ENCODE measurements around the gene SPTLC2.

Gene SPTLC2

GRCh38 chr14:77649326-77649725 lies 32.9 kb upstream of the SPTLC2 start:
- no peak for TF ChIP-seq CTCF (IDR thresholded peaks at IDR 0.05; ENCODE audit: low read depth, low read length, missing control alignments)
- no peak for DNase-seq (ENCODE audit: low read depth)

GRCh38 chr14:77648520-77649200 lies 32.2 kb upstream of the SPTLC2 start:
- no peak overlapping the region for H3K4me3 ChIP-seq (ENCODE audit: low read depth, low read length)
- DNase-seq (ENCODE audit: low read depth): no peak
- TF ChIP-seq CTCF (IDR thresholded peaks at IDR 0.05; ENCODE audit: low read depth, low read length, missing control alignments): no peak

More at GRCh38 chr14:77649326-77649725, 32.9 kb upstream of the SPTLC2 start:
- no peak overlapping the region for H3K4me3 ChIP-seq (ENCODE audit: low read depth, low read length)

- no peak overlapping the region for H3K4me3 ChIP-seq (ENCODE audit: low read depth, low read length)
- no peak for TF ChIP-seq CTCF (IDR thresholded peaks at IDR 0.05; ENCODE audit: low read depth, low read length, missing control alignments)
- no peak for DNase-seq (ENCODE audit: low read depth)
Observed at GRCh38 chr14:77647853-77648252, 31.4 kb upstream of the SPTLC2 start.

GRCh38 chr14:77646907-77647306 lies 30.5 kb upstream of the SPTLC2 start:
- DNase-seq (ENCODE audit: low read depth): no peak
- TF ChIP-seq CTCF (IDR thresholded peaks at IDR 0.05; ENCODE audit: low read depth, low read length, missing control alignments): no peak
- H3K4me3 ChIP-seq (ENCODE audit: low read depth, low read length): no peak overlapping the region

- H3K4me3 ChIP-seq (ENCODE audit: low read depth, low read length): no peak overlapping the region
- no peak for DNase-seq (ENCODE audit: low read depth)
- TF ChIP-seq CTCF (IDR thresholded peaks at IDR 0.05; ENCODE audit: low read depth, low read length, missing control alignments): no peak
Observed at GRCh38 chr14:77645520-77646230, 29.2 kb upstream of the SPTLC2 start.

- H3K4me3 ChIP-seq (ENCODE audit: low read depth, low read length): no peak overlapping the region; the same call in 1 of the 2 replicates
- no peak for DNase-seq (ENCODE audit: low read depth)
- TF ChIP-seq CTCF (IDR thresholded peaks at IDR 0.05; ENCODE audit: low read depth, low read length, missing control alignments): no peak
Observed at GRCh38 chr14:77642407-77642806, 26.0 kb upstream of the SPTLC2 start.
